GM12801 (cell line): ENCODE data around the gene RAB20.

Experiments used
- CTCF ChIP-seq: IDR thresholded peaks from one replicate; pipeline ENCODE4 v1.5.1; 2011; ENCODE audit warnings: control low read depth; ENCODE audit not compliant: insufficient read length; ENCODE audit errors: extremely low read depth

Gene RAB20

GRCh38 chr13:110529522-110530311 lies 31.8 kb downstream of the RAB20 start:
- no peak for TF ChIP-seq CTCF

- no peak for TF ChIP-seq CTCF
Measured at GRCh38 chr13:110528911-110529310, 32.6 kb downstream of the RAB20 start.

- no peak for TF ChIP-seq CTCF
Measured at GRCh38 chr13:110528371-110528770, 33.2 kb downstream of the RAB20 start.

GRCh38 chr13:110525328-110526319 lies 35.9 kb downstream of the RAB20 start:
- TF ChIP-seq CTCF, result no peak

GRCh38 chr13:110524541-110525257 lies 36.8 kb downstream of the RAB20 start:
- TF ChIP-seq CTCF, result no peak

- no peak for TF ChIP-seq CTCF
Measured at GRCh38 chr13:110523838-110524540, 37.5 kb downstream of the RAB20 start.

- TF ChIP-seq CTCF, result no peak
Measured at GRCh38 chr13:110523180-110523579, 38.3 kb downstream of the RAB20 start.
